HepG2 (cell line): ENCODE results near the gene SMIM21. TPM values are rescaled to one million over a fixed set of nuclear protein-coding genes. Genes with fewer than 3 reads are reported as not detected.

Source experiments
- ATAC-seq: fragments of 200-7000 bp; cut with Tn5 transposase; 3 replicates; pipeline ENCODE4 v1.9.1; 2020; ENCODE audit warnings: mild to moderate bottlenecking, moderate library complexity
- BruUV-seq: library from RNA; stranded (reverse); fragments of 400-500 nt; replicated peaks from 2 replicates; lab custom pipeline; 2021; lab: Mats Ljungman, UMichigan
- CTCF ChIA-PET: fragments of 300-600 bp; formaldehyde crosslinking; extraction: SDS; loops from one replicate; lab custom pipeline; 2021; ENCODE audit warnings: low total read pairs, inconsistent platforms, low intra/inter-chr PET ratio; lab: Yijun Ruan, JAX
- POLR2A ChIA-PET: fragments of 350-600 bp; sonication (Branson Sonifier 250); formaldehyde crosslinking; loops from one replicate; lab custom pipeline; 2020; ENCODE audit warnings: antibody characterized with exemption, inconsistent platforms; lab: Yijun Ruan, JAX
- DNase-seq: peaks from one replicate; pipeline ENCODE4 v3.0.0-alpha.2; 2015; ENCODE audit warnings: low spot score
- FAIRE-seq: peaks from 3 replicates; lab custom pipeline; 2011; peaks lifted over from hg19 to GRCh38; lab: Jason Lieb, UNC
- H2AFZ ChIP-seq: one replicate; pipeline ENCODE4 v1.6.1; 2011; ENCODE audit warnings: low read length, inconsistent platforms
- H3K27ac ChIP-seq: fragments of 300-600 bp; 3 replicates; pipeline ENCODE4 v1.8.0; 2011; ENCODE audit warnings: mixed run types, mild to moderate bottlenecking, mixed read lengths, low read length, inconsistent platforms; ENCODE audit not compliant: insufficient read depth; ENCODE audit errors: extremely low read length
- H3K27me3 ChIP-seq, 2 experiments: fragments of 200-600 bp in 1 of 2; 2 replicates in 1 of 2; 3 replicates in 1 of 2; pipeline versions ENCODE4 v1.6.0 to v1.8.0; 2011; ENCODE audit warnings: low read length in 2 of 2, mild to moderate bottlenecking in 2 of 2, moderate library complexity in 2 of 2, inconsistent platforms in 1 of 2; ENCODE audit not compliant: insufficient read depth in 2 of 2, control insufficient read depth in 1 of 2
- H3K36me3 ChIP-seq, 2 experiments: fragments of 200-600 bp in 1 of 2; replicated peaks in 1 of 2; 2 replicates in 1 of 2; 3 replicates in 1 of 2; pipeline versions ENCODE4 v1.5.1 to v1.8.0; 2011; ENCODE audit warnings: low read length in 2 of 2, inconsistent platforms in 1 of 2; ENCODE audit not compliant: insufficient read depth in 2 of 2, control insufficient read depth in 1 of 2
- H3K4me1 ChIP-seq: 2 replicates; pipeline ENCODE4 v1.5.1; 2012; ENCODE audit warnings: low read length, inconsistent platforms; ENCODE audit not compliant: insufficient read depth
- H3K4me2 ChIP-seq: 2 replicates; pipeline ENCODE4 v1.6.0; 2011; ENCODE audit warnings: low read depth, low read length, inconsistent platforms
- H3K4me3 ChIP-seq, 3 experiments: fragments of 200-600 bp in 1 of 3; sonication (generic), shearing (Covaris generic) in 1 of 3; replicated peaks in 1 of 3; 2 replicates each; pipeline ENCODE4 v1.5.1; 2011 to 2016; ENCODE audit warnings: low read length in 3 of 3, inconsistent platforms in 2 of 3, low read depth in 2 of 3, mild to moderate bottlenecking in 2 of 3, control low read depth in 1 of 3, mixed read lengths in 1 of 3; ENCODE audit not compliant: insufficient read depth in 1 of 3
- H3K79me2 ChIP-seq: one replicate; pipeline ENCODE4 v1.6.1; 2011; ENCODE audit warnings: low read length, inconsistent platforms; ENCODE audit not compliant: insufficient read depth
- H3K9ac ChIP-seq: 2 replicates; pipeline ENCODE4 v1.6.0; 2011; ENCODE audit warnings: mild to moderate bottlenecking, low read depth, low read length, inconsistent platforms; ENCODE audit not compliant: insufficient read depth
- H3K9me3 ChIP-seq: 2 replicates; pipeline ENCODE4 v1.5.1; 2012; ENCODE audit warnings: mild to moderate bottlenecking, low read length
- H4K20me1 ChIP-seq: 2 replicates; pipeline ENCODE4 v1.6.0; 2011; ENCODE audit warnings: inconsistent platforms, mild to moderate bottlenecking, low read length, moderate library complexity; ENCODE audit not compliant: insufficient read depth
- AKAP8 ChIP-seq: sonication (generic); formaldehyde crosslinking; IDR thresholded peaks from 2 replicates; pipeline ENCODE4 v1.5.1; 2020; ENCODE audit warnings: mild to moderate bottlenecking, missing genetic modification reagents
- CEBPZ ChIP-seq: IDR thresholded peaks from 2 replicates; pipeline ENCODE4 v1.6.1; 2012; ENCODE audit warnings: low read length, improper control_type of control experiment
- CREM ChIP-seq, 2 experiments: sonication (generic) in 1 of 2; formaldehyde crosslinking in 1 of 2; IDR thresholded peaks; 2 replicates each; pipeline versions ENCODE4 v1.4.0 to v1.6.1; 2016 to 2020; ENCODE audit warnings: antibody characterized with exemption in 1 of 2, mild to moderate bottlenecking in 1 of 2, missing genetic modification reagents in 1 of 2
- GABPA ChIP-seq, 2 experiments: IDR thresholded peaks; 2 replicates each; pipeline ENCODE4 v1.6.1; 2011 to 2016; ENCODE audit warnings: low read depth in 2 of 2, low read length in 1 of 2, missing biosample characterization in 1 of 2, missing genetic modification characterization in 1 of 2
- HES4 ChIP-seq: sonication (generic); formaldehyde crosslinking; IDR thresholded peaks from 2 replicates; pipeline ENCODE4 v1.9.0; 2021; ENCODE audit warnings: mild to moderate bottlenecking, missing genetic modification reagents, borderline replicate concordance
- JARID2 ChIP-seq: sonication (generic); formaldehyde crosslinking; IDR thresholded peaks from 2 replicates; pipeline ENCODE4 v1.8.1; 2023; ENCODE audit warnings: missing genetic modification reagents, inconsistent platforms; ENCODE audit not compliant: insufficient replicate concordance
- KDM5B ChIP-seq: sonication (generic); formaldehyde crosslinking; IDR thresholded peaks from 2 replicates; pipeline ENCODE4 v1.4.0; 2020; ENCODE audit warnings: missing genetic modification reagents, mild to moderate bottlenecking, borderline replicate concordance
- LCORL ChIP-seq, 2 experiments: fragments of 450-650 bp in 1 of 2; sonication (generic) in 1 of 2; formaldehyde crosslinking in 1 of 2; IDR thresholded peaks; 2 replicates each; pipeline versions ENCODE4 v1.5.0 to v1.6.1; 2017 to 2020; ENCODE audit warnings: antibody characterized with exemption in 1 of 2, missing genetic modification reagents in 1 of 2
- SMYD3 ChIP-seq: sonication (generic); formaldehyde crosslinking; IDR thresholded peaks from 2 replicates; pipeline ENCODE4 v1.8.1; 2023; ENCODE audit warnings: mild to moderate bottlenecking, missing genetic modification reagents
- THAP8 ChIP-seq: sonication (generic); formaldehyde crosslinking; IDR thresholded peaks from 2 replicates; pipeline ENCODE4 v1.5.1; 2020; ENCODE audit warnings: missing genetic modification reagents, mild to moderate bottlenecking, borderline replicate concordance
- ZBTB2 ChIP-seq: sonication (generic); formaldehyde crosslinking; IDR thresholded peaks from 2 replicates; pipeline ENCODE4 v1.8.0; 2022; ENCODE audit warnings: low read depth, missing genetic modification reagents
- ZNF326 ChIP-seq: sonication (generic); formaldehyde crosslinking; IDR thresholded peaks from 2 replicates; pipeline ENCODE4 v1.4.0; 2020; ENCODE audit warnings: missing genetic modification reagents, borderline replicate concordance
- ZNF441 ChIP-seq: sonication (generic); formaldehyde crosslinking; IDR thresholded peaks from 2 replicates; pipeline ENCODE4 v1.7.0; 2021; ENCODE audit warnings: missing genetic modification reagents, borderline replicate concordance
- ZNF446 ChIP-seq: sonication (generic); formaldehyde crosslinking; IDR thresholded peaks from 2 replicates; pipeline ENCODE4 v1.5.0; 2020; ENCODE audit warnings: mild to moderate bottlenecking, missing genetic modification reagents
- ZNF687 ChIP-seq: sonication (generic); formaldehyde crosslinking; IDR thresholded peaks from 2 replicates; pipeline ENCODE4 v1.5.1; 2020; ENCODE audit warnings: mild to moderate bottlenecking, missing genetic modification reagents, moderate library complexity
- WGBS: methylation state at CpG from one replicate; pipeline ENCODE4 v1.1.6; 2017; ENCODE audit warnings: low lambda C conversion rate; 5-methylcytosine and 5-hydroxymethylcytosine counted together
- in situ Hi-C: cut with HindIII; loops from 2 replicates; pipeline ENCODE4 v1.10.0; 2017; ENCODE audit warnings: low pct_unique_long_range_greater_than_20kb; ENCODE audit not compliant: extremely low pct_ligation_motif_present
- intact Hi-C: fragments of 100-400 bp; cut with micrococcal nuclease; formaldehyde crosslinking; loops from one replicate; pipeline ENCODE4 v1.10.0; 2022; ENCODE audit not compliant: unreplicated experiment
- polyA plus RNA-seq, 8 experiments: library from polyadenylated mRNA; depleted of rRNA in 3 of 8; stranded (reverse) in 7 of 8; unstranded in 1 of 8; fragments of >200 nt; fragmentation: Illumina TruSeq in 4 of 8; extraction: Trizol in 4 of 8; gene quantifications; 2 replicates each; pipeline versions ENCODE4 v1.2.1 to v1.2.3, GENCODE V29; 2011 to 2016; ENCODE audit warnings: low read depth in 4 of 8, missing spikeins in 1 of 8, mixed read lengths in 1 of 8; ENCODE audit not compliant: insufficient read depth in 1 of 8
- total RNA-seq, 5 experiments: library from RNA; depleted of rRNA; stranded (reverse); fragments of >200 nt; fragmentation: Illumina TruSeq; extraction: Trizol; gene quantifications; 2 replicates each; pipeline ENCODE4 v1.2.3, GENCODE V29; 2016; ENCODE audit warnings: low read depth in 1 of 5

Gene SMIM21
- total and polyA plus RNA-seq, 2 of the 13 experiments (the other 11 are each of a cell fraction or from before 2014, with no cell fraction given), result not detected

GRCh38 chr18:75437979-75438378 lies 10.5 kb upstream of the SMIM21 start:
- intact Hi-C loops, result no loop called here
- TF ChIP-seq CEBPZ, result no peak
- no peak for TF ChIP-seq JARID2 (CRISPR knock-in tag)
- TF ChIP-seq ZNF446 (CRISPR knock-in tag), result no peak
- no peak for TF ChIP-seq THAP8 (CRISPR knock-in tag)
- TF ChIP-seq GABPA (IDR thresholded peaks at IDR 0.05; ENCODE audit: low read depth, low read length), result no peak
- TF ChIP-seq GABPA (CRISPR knock-in tag; IDR thresholded peaks at IDR 0.05; ENCODE audit: low read depth), result no peak
- no peak for TF ChIP-seq HES4 (CRISPR knock-in tag)
- no peak for TF ChIP-seq AKAP8 (CRISPR knock-in tag)
- TF ChIP-seq SMYD3 (CRISPR knock-in tag), result no peak
- no peak for TF ChIP-seq ZBTB2
- TF ChIP-seq ZNF326 (CRISPR knock-in tag), result no peak
- TF ChIP-seq CREM (IDR thresholded peaks at IDR 0.05), result no peak
- no peak for TF ChIP-seq CREM (CRISPR knock-in tag; IDR thresholded peaks at IDR 0.05)
- no peak for TF ChIP-seq LCORL (IDR thresholded peaks at IDR 0.05)
- TF ChIP-seq LCORL (CRISPR knock-in tag; IDR thresholded peaks at IDR 0.05), result no peak
- TF ChIP-seq KDM5B, result no peak
- TF ChIP-seq ZNF441 (CRISPR knock-in tag), result no peak
- no peak for TF ChIP-seq ZNF687 (CRISPR knock-in tag)

More at GRCh38 chr18:75437979-75438378, 10.5 kb upstream of the SMIM21 start:
- H2AFZ ChIP-seq, result no peak overlapping the region
- H3K27ac ChIP-seq, result no peak overlapping the region
- DNase-seq (no peak), ATAC-seq (no peak), FAIRE-seq (no peak)
- WGBS, result 14% methylated on average over 3 of the region's 3 CpGs
- H3K9ac ChIP-seq, result no peak overlapping the region
- H3K27me3 ChIP-seq, result peaks cover 3 to 22% of the 10 kb centered on the region in 2 experiments; a peak in 3 of 5 replicates
- H3K36me3 ChIP-seq, result no peaks in the 10 kb centered on the region
- H3K9me3 ChIP-seq, result no peaks in the 10 kb centered on the region
- no peak overlapping the region for H3K4me3 ChIP-seq
- H3K79me2 ChIP-seq, result no peaks in the 10 kb centered on the region
- H3K4me1 ChIP-seq, result no peaks in the 10 kb centered on the region
- no peak overlapping the region for H3K4me2 ChIP-seq
- POLR2A ChIA-PET, result no interaction called here
- in situ Hi-C loops, result no loop called here
- BruUV-seq, result no TSS peak
- CTCF ChIA-PET, result no interaction called here
- no peaks in the 10 kb centered on the region for H4K20me1 ChIP-seq
